Testis (tissue), 3 donors: ENCODE data around the gene DENND4B. TPM values are rescaled to one million over a fixed set of nuclear protein-coding genes. Genes with fewer than 3 reads are reported as not detected.

Experiments used
- DNase-seq: peaks from one replicate; pipeline ENCODE4 v3.0.0-alpha.2; 2019
- H3K27ac ChIP-seq, 2 donors: fragments of 200-600 bp; sonication (generic); one replicate each; pipeline ENCODE4 v1.5.1; 2019
- H3K27me3 ChIP-seq: fragments of 200-600 bp; sonication (generic); one replicate; pipeline ENCODE4 v1.5.1; 2019
- H3K36me3 ChIP-seq: fragments of 200-600 bp; sonication (generic); one replicate; pipeline ENCODE4 v1.5.1; 2017; ENCODE audit warnings: low read depth; ENCODE audit errors: missing control alignments
- H3K4me1 ChIP-seq: fragments of 200-600 bp; sonication (generic); one replicate; pipeline ENCODE4 v1.5.1; 2019
- H3K4me3 ChIP-seq, 2 donors: fragments of 200-600 bp; sonication (generic); one replicate each; pipeline ENCODE4 v1.5.1; 2017 to 2019
- H3K9me3 ChIP-seq: fragments of 200-600 bp; sonication (generic); one replicate; pipeline ENCODE4 v1.5.1; 2017
- POLR2A ChIP-seq: fragments of 450-650 bp; IDR thresholded peaks from one replicate; pipeline ENCODE4 v1.6.1; 2017; ENCODE audit warnings: antibody characterized with exemption, mild to moderate bottlenecking, moderate library complexity
- WGBS, 2 donors: methylation state at CpG; one replicate each; pipeline ENCODE4 v1.1.5; 2018; 5-methylcytosine and 5-hydroxymethylcytosine counted together
- intact Hi-C: fragments of 100-400 bp; cut with DNase I; formaldehyde crosslinking; loops from one replicate; pipeline ENCODE4 v1.15.1; 2023; ENCODE audit warnings: low total_unique reads
- polyA plus RNA-seq: library from polyadenylated mRNA; stranded (reverse); fragments of 350-450 nt; fragmentation: Illumina TruSeq; extraction: RNeasy Lipid Tissue Mini Kit (QIAGEN cat#74804); gene quantifications from one replicate; pipeline ENCODE4 v1.2.3, GENCODE V29; 2014; ENCODE audit warnings: low read depth, low replicate concordance; ENCODE audit not compliant: insufficient read depth
- total RNA-seq, 2 donors: library from RNA; depleted of rRNA; stranded (reverse); fragments of >200 nt; gene quantifications; one replicate each; pipeline ENCODE4 v1.2.3, GENCODE V29; 2016
- TF ChIP-seq, protein P1 (sequence below), 3 experiments: fragments of 450-650 bp in 2 of 3; fragments of 200-600 bp in 1 of 3; sonication (generic) in 1 of 3; IDR thresholded peaks; one replicate each; pipeline ENCODE4 v1.5.1; 2016 to 2019; ENCODE audit warnings: antibody characterized with exemption in 3 of 3, mild to moderate bottlenecking in 2 of 3, moderate library complexity in 1 of 3

Gene DENND4B
- total and polyA plus RNA-seq, 3 donors from 2014 or later = 25.4 to 59.0 (median 54.5) TPM

DNA sequence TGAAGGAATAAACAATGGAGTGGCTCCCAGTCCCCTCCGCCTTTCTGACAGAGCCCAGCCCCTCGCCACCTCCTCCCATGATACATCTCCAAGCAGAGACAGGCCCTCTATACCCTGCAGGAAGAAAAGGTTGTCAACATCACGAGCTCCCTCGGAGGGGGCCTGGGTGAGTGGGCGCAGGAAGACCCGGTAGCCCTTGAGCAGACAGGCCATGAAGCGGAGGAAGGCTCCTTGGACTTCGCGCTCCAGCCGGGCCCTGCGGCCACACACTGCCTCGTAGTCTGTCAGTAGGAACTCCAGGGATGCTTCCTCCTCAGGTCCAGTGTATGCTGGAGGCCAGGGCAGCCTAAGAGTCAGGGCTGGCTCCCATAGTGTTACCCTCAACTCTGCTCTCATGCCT is 7.0 kb downstream of the DENND4B start:
- H3K4me1 ChIP-seq = no peaks in the 10 kb centered on the region
- H3K4me3 ChIP-seq = no peak overlapping the region
- WGBS, 2 donors = 87 to 91% methylated on average over 6 to 12 of the region's 12 CpGs
- no peaks in the 10 kb centered on the region for H3K27me3 ChIP-seq
- intact Hi-C loops = no loop called here
- DNase-seq = no peak
- no peak overlapping the region for H3K27ac ChIP-seq
- no peaks in the 10 kb centered on the region for H3K36me3 ChIP-seq
- TF ChIP-seq, protein P1, sequence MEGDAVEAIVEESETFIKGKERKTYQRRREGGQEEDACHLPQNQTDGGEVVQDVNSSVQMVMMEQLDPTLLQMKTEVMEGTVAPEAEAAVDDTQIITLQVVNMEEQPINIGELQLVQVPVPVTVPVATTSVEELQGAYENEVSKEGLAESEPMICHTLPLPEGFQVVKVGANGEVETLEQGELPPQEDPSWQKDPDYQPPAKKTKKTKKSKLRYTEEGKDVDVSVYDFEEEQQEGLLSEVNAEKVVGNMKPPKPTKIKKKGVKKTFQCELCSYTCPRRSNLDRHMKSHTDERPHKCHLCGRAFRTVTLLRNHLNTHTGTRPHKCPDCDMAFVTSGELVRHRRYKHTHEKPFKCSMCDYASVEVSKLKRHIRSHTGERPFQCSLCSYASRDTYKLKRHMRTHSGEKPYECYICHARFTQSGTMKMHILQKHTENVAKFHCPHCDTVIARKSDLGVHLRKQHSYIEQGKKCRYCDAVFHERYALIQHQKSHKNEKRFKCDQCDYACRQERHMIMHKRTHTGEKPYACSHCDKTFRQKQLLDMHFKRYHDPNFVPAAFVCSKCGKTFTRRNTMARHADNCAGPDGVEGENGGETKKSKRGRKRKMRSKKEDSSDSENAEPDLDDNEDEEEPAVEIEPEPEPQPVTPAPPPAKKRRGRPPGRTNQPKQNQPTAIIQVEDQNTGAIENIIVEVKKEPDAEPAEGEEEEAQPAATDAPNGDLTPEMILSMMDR (IDR thresholded peaks at IDR 0.05) = no peak
- no peak for TF ChIP-seq POLR2A
- H3K9me3 ChIP-seq = no peaks in the 10 kb centered on the region

DNA sequence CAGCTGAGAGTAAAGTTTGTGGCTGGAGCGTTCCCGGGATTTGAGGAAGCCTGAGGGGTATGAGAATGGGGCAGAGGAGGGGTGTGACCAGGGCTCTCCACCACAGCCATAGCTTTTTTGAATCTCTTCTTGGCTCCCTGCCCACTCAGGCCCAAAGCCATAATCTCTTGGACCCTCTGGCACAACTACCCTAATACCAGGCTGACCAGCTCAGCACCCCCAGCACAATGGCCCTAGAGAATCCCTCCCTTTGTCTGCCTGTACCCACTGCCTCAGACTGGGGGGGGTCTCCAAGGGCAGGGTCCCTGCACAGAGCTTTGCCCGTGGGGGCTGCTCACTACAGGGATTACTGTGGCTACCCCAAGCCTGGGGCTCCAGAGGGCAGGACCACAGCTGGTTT is 7.5 kb downstream of the DENND4B start:
- Histone ChIP-seq H3K27me3 (no peaks in the 10 kb centered on the region), H3K9me3 (no peaks in the 10 kb centered on the region), H3K27ac (no peak overlapping the region), H3K36me3 (no peaks in the 10 kb centered on the region), H3K4me1 (no peaks in the 10 kb centered on the region), H3K4me3 (no peak overlapping the region)
- DNase-seq = no peak
- TF ChIP-seq POLR2A = no peak
- TF ChIP-seq, protein P1 (IDR thresholded peaks at IDR 0.05) = no peak
- intact Hi-C loops = no loop called here
- 74 to 89% methylated on average over 2 to 3 of the region's 3 CpGs for WGBS, 2 donors

DNA sequence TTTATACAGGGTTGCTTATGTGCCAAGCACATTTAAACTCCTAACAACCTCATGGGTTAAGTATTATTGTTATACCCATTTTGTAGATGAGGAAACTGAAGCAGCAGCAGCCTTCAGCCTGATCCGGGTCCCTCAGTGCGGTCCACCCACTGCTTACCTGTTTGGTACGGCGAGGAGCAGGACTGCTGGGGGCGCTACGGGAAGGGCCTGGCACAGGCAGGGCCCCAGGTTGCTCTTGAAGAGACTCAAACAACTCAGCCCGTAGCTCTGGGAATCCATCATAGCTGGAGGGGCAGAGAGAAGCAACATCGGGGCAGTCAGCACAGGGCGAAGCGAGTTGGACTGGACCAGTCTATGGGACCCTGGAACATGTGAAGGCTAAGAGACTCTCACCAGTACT is 9.2 kb downstream of the DENND4B start:
- Histone ChIP-seq H3K27me3 (no peaks in the 10 kb centered on the region), H3K27ac (no peak overlapping the region), H3K9me3 (no peaks in the 10 kb centered on the region), H3K4me3 (no peak overlapping the region), H3K36me3 (no peaks in the 10 kb centered on the region), H3K4me1 (no peaks in the 10 kb centered on the region)
- intact Hi-C loops = no loop called here
- no peak for DNase-seq
- TF ChIP-seq, protein P1 (IDR thresholded peaks at IDR 0.05) = no peak
- no peak for TF ChIP-seq POLR2A
- WGBS, 2 donors = 94 to 96% methylated on average over 10 of the region's 10 CpGs

DNA sequence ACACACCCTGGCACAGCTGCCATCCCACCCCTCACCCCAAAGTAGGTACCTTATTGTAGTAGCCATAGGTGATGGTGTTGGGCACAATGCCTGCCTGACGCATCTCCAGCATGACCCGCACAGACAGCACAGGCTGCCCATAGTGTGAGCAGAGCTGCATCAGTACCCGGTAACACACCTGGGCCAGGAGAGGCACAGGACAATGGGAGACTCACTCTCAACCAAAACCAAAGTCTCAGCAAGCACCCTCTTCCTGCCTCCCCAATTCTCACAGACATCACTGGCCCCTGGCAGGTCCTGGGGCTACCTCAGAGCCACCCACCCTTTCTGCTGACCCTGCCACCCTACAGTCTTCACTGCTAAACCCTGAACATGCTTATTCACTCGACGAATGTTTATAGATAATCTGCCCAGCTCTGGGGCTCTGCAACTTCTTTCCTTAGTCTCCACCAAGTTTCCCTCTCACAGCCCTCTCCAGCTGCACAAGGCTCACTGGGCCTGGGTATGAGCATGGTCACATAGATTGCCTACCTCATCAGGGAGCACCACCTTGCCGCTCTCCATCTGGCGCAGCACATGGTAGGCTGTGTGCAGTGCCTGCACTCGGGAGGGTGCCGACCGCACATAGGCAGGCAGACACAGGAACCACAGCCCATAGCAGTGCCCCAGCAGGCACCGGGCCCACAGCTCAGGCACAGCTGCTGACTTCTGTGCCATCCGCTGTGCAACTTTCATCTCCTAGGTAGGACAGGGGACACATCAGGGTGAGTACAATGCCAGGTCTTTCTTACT is 10.3 kb downstream of the DENND4B start:
- Histone ChIP-seq H3K4me1 (no peaks in the 10 kb centered on the region), H3K4me3 (no peak overlapping the region), H3K27me3 (no peaks in the 10 kb centered on the region), H3K27ac (no peak overlapping the region), H3K36me3 (no peaks in the 10 kb centered on the region), H3K9me3 (no peaks in the 10 kb centered on the region)
- TF ChIP-seq POLR2A = no peak
- TF ChIP-seq, protein P1 (IDR thresholded peaks at IDR 0.05) = no peak
- WGBS, 2 donors = 95 to 96% methylated on average over 10 to 12 of the region's 12 CpGs
- intact Hi-C loops = no loop called here
- no peak for DNase-seq

DNA sequence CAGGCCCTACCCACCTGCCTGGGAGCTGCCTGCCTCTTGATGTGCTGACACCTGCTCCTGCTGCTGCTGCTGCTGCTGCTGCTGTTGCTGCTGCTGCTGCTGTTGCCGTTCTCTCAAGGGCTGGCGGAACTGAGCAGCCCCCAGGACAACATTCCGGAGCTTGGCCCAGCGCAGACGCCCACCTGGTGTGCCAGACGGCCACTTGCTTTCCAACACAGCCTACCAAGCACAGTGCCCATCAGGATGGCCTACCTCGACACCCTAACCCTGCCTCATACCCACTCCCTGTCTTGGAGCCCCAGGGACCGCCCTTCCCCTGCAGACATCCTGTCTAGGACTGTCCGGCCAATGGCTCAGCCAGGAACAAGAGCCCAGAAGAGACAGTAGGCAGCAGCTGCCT is 11.8 kb downstream of the DENND4B start:
- Histone ChIP-seq H3K36me3 (no peaks in the 10 kb centered on the region), H3K9me3 (no peaks in the 10 kb centered on the region), H3K4me1 (no peaks in the 10 kb centered on the region), H3K27ac (no peak overlapping the region), H3K27me3 (no peaks in the 10 kb centered on the region), H3K4me3 (no peak overlapping the region)
- intact Hi-C loops = no loop called here
- no peak for DNase-seq
- 95% methylated on average over 8 to 9 of the region's 9 CpGs for WGBS, 2 donors
- TF ChIP-seq, protein P1 (IDR thresholded peaks at IDR 0.05) = no peak
- TF ChIP-seq POLR2A = no peak
